ENCODE data around the gene NR6A1. TPM values are rescaled to one million over a fixed set of nuclear protein-coding genes. Genes with fewer than 3 reads are reported as not detected.

NR6A1 gene
- total and polyA plus RNA-seq, 2 of the 8 experiments (the other 6 are each of a cell fraction or from before 2014, with no cell fraction given), result 93.2 to 237 TPM

DNA sequence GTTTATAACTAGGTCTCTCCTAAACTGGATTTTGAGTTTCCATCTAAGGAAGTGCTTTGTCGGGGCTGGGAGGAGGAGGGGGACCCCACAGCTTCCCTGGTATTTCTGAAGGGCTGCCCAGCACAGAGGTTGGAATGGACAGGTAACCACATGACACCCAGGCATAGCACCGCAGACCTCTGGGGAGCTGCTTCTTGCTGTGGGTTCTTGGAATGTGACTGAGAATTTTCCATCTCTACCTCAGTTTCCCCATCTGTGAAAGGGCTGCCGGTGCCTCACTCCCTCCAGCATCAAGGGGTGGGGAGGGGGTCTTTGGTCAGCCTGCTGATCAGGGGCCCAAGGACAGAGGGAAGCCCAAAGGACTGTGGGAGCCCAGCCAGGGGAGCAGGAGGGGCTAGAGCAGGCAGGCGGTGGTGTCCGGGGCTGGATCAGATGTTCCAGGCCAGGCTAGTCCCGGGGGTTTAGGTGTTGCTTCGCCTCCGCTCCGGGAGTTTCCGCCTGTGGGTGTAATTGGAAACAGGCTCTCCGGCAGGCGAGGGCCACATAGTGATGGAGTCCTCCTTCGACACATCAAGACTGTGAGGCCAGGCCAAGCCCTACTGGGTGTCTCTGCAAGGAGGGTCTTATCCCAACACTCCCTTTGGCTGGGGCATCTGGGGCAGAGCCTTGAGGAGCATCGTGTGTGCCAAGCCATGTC lies 9.1 kb upstream of the NR6A1 start:
- FAIRE-seq (no peak), DNase-seq (ENCODE audit: low read depth in 1 of 2, low spot score in 2 of 2) (peak in 1 of 2 experiments; percentile 47)
- Histone ChIP-seq H2AK5ac (ENCODE audit: low read depth, low read length) (peak overlapping the region; percentile 70; the same call in 1 of the 2 replicates), H3K23me2 (ENCODE audit: low read depth, low read length) (peaks cover 6% of the 10 kb centered on the region; the same call in 1 of the 2 replicates), H2AFZ (ENCODE audit: low read length) (no peak overlapping the region), H2BK5ac (ENCODE audit: low read depth, low read length) (peak overlapping the region; percentile 13; the same call in 1 of the 2 replicates), H3K9ac (replicated peaks in 1 of 4; ENCODE audit: extremely low read depth in 1 of 4, low read depth in 3 of 4, low read length in 3 of 4) (0 out of 7 replicates have a peak overlapping the region, but pooled peaks of 1 of the 4 experiments have one; percentile 13), H3K14ac (ENCODE audit: insufficient read length) (no peak overlapping the region), H3K9me3 (ENCODE audit: insufficient read depth in 2 of 2, low read depth in 1 of 2, low read length in 1 of 2) (no peaks in the 10 kb centered on the region), H4K91ac (replicated peaks; ENCODE audit: insufficient read length, low read length) (no peak overlapping the region), H3K4me1 (replicated peaks in 1 of 4; ENCODE audit: control insufficient read depth in 3 of 4, insufficient read depth in 4 of 4, low read length in 3 of 4) (peaks cover 8 to 19% (median 15%) of the 10 kb centered on the region in 4 experiments), H3K36me3 (ENCODE audit: control insufficient read depth in 2 of 4, insufficient read depth in 4 of 4, low read length in 3 of 4) (no peaks in the 10 kb centered on the region), H4K8ac (ENCODE audit: extremely low read depth, insufficient read depth, low read length) (no peak overlapping the region), H3K23ac (ENCODE audit: insufficient read length) (no peak overlapping the region), H3K4ac (replicated peaks; ENCODE audit: insufficient read length, low read depth, low read length) (no peak overlapping the region), H2BK15ac (ENCODE audit: low read length) (peak overlapping the region; percentile 72; the same call in 1 of the 2 replicates), H3K79me2 (ENCODE audit: control insufficient read depth in 1 of 2, insufficient read depth in 2 of 2, low read length in 2 of 2) (no peaks in the 10 kb centered on the region), H3K4me2 (ENCODE audit: insufficient read depth in 1 of 2, low read depth in 2 of 2, low read length in 2 of 2) (peak overlapping the region; percentile 42 to 60; a peak in 3 of 4 replicates), H2BK120ac (replicated peaks; ENCODE audit: low read depth, low read length) (no peak overlapping the region), H3K27ac (ENCODE audit: low read depth, low read length) (peak overlapping the region; percentile 50; the same call in 1 of the 2 replicates), H3K4me3 (ENCODE audit: extremely low read depth in 1 of 4, insufficient read depth in 2 of 4, low read depth in 3 of 4, low read length in 4 of 4) (peak overlapping the region in 2 of 4 experiments; percentile 5 to 17; a peak in 2 of 8 replicates), H2BK12ac (ENCODE audit: low read depth, low read length) (peak overlapping the region; percentile 63; the same call in 1 of the 2 replicates), H3K18ac (ENCODE audit: extremely low read depth, low read length) (peak overlapping the region; percentile 52), H3K79me1 (ENCODE audit: low read depth, low read length) (no peaks in the 10 kb centered on the region), H3K56ac (replicated peaks; ENCODE audit: insufficient read length, low read depth, low read length) (no peak overlapping the region), H2BK20ac (ENCODE audit: low read length) (peak overlapping the region; percentile 72; the same call in 1 of the 2 replicates), H4K20me1 (replicated peaks in 1 of 2; ENCODE audit: control insufficient read depth in 1 of 2, insufficient read depth in 2 of 2, low read length in 2 of 2) (no peaks in the 10 kb centered on the region), H4K5ac (ENCODE audit: insufficient read length, low read depth, low read length) (no peak overlapping the region), H3K27me3 (replicated peaks in 1 of 4; ENCODE audit: control insufficient read depth in 3 of 4, extremely low read depth in 1 of 4, insufficient read depth in 3 of 4, low read length in 3 of 4) (peaks cover 0 to 10% (median 6%) of the 10 kb centered on the region in 4 experiments; a peak in 6 of 7 replicates)
- CTCF ChIA-PET (ENCODE audit: partially characterized antibody), result interaction anchor here (0.9 to 17.6 kb wide), 14 partner anchors 9 to 243 kb away, joined by 3 to 1300 read pairs (median 4); partner anchors contain the start of genes ARPC5L, NR6A1, RPL35 and WDR38
- WGBS, 2 experiments (ENCODE audit: extremely low coverage in 1 of 2, insufficient coverage in 1 of 2, insufficient read length in 1 of 2, insufficient replicate concordance in 2 of 2, low coverage in 1 of 2, low lambda C conversion rate in 2 of 2, missing lambda C conversion rate in 1 of 2), result 82% methylated on average over 9 of the region's 14 CpGs; no CpG with 5 or more reads in 1 of the 2 experiments
- no peak for TF ChIP-seq SIRT6 (IDR thresholded peaks at IDR 0.05; ENCODE audit: low read length)
- TF ChIP-seq, protein P1, sequence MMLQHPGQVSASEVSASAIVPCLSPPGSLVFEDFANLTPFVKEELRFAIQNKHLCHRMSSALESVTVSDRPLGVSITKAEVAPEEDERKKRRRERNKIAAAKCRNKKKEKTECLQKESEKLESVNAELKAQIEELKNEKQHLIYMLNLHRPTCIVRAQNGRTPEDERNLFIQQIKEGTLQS (IDR thresholded peaks at IDR 0.05; ENCODE audit: insufficient read depth, low read depth, low read length), result no peak
- no peak for TF ChIP-seq JUND (IDR thresholded peaks at IDR 0.05; ENCODE audit: low read length)
- TF ChIP-seq SAP30 (IDR thresholded peaks at IDR 0.05; ENCODE audit: insufficient read depth, insufficient replicate concordance, low read length), result no peak
- POLR2A ChIA-PET (ENCODE audit: partially characterized antibody), result interaction anchor here (0.6 to 13.5 kb wide), 14 partner anchors 9 to 75 kb away, joined by 3 to 396 read pairs (median 5); partner anchors contain the start of genes ARPC5L, NR6A1, RPL35 and WDR38

Data from H1 (cell line).